ENCODE measurements around the gene TNNT1.

The TNNT1 gene

GRCh38 chr19:55106591-55106990 lies 42.4 kb downstream of the TNNT1 start:
- CTCF ChIA-PET = interaction anchor here (0.9 to 3.6 kb wide), 5 partner anchors 9 to 153 kb away, joined by 3 to 25 read pairs (median 3); no protein-coding TSS in a partner anchor
- no peak for DNase-seq (ENCODE audit: extremely low spot score)
- TF ChIP-seq CTCF (IDR thresholded peaks at IDR 0.05; ENCODE audit: control extremely low read depth, extremely low read depth, low read depth, missing control alignments) = no peak
- POLR2A ChIA-PET = no interaction called here

GRCh38 chr19:55105237-55105636 lies 43.8 kb downstream of the TNNT1 start:
- no peak for DNase-seq (ENCODE audit: extremely low spot score)
- POLR2A ChIA-PET = no interaction called here
- CTCF ChIA-PET = interaction anchor here (3.6 kb wide), 1 partner anchor 16 kb away, joined by 25 read pairs; no protein-coding TSS in a partner anchor
- no peak for TF ChIP-seq CTCF (IDR thresholded peaks at IDR 0.05; ENCODE audit: control extremely low read depth, extremely low read depth, low read depth, missing control alignments)

- no peak for DNase-seq (ENCODE audit: extremely low spot score)
- ChIA-PET POLR2A (no interaction called here), CTCF (no interaction called here)
- no peak for TF ChIP-seq CTCF (IDR thresholded peaks at IDR 0.05; ENCODE audit: control extremely low read depth, extremely low read depth, low read depth, missing control alignments)
These were observed 45.8 kb downstream of the TNNT1 start for GRCh38 chr19:55103190-55103589.

- DNase-seq (ENCODE audit: extremely low spot score) = no peak
- TF ChIP-seq CTCF (IDR thresholded peaks at IDR 0.05; ENCODE audit: control extremely low read depth, extremely low read depth, low read depth, missing control alignments) = no peak
- POLR2A ChIA-PET = no interaction called here
- CTCF ChIA-PET = interaction anchor here (1.0 to 1.3 kb wide), 2 partner anchors 14 to 31 kb away, joined by 3 read pairs; no protein-coding TSS in a partner anchor
These were observed 47.7 kb downstream of the TNNT1 start for GRCh38 chr19:55101261-55101660.

GRCh38 chr19:55099557-55100506 lies 49.2 kb downstream of the TNNT1 start:
- no peak for TF ChIP-seq CTCF (IDR thresholded peaks at IDR 0.05; ENCODE audit: control extremely low read depth, extremely low read depth, low read depth, missing control alignments)
- POLR2A ChIA-PET = no interaction called here
- CTCF ChIA-PET = interaction anchor here (1.2 kb wide), 1 partner anchor 12 kb away, joined by 3 read pairs; no protein-coding TSS in a partner anchor
- no peak for DNase-seq (ENCODE audit: extremely low spot score)

GRCh38 chr19:55098716-55099556 lies 50.1 kb downstream of the TNNT1 start:
- ChIA-PET CTCF (no interaction called here), POLR2A (no interaction called here)
- no peak for DNase-seq (ENCODE audit: extremely low spot score)
- TF ChIP-seq CTCF (IDR thresholded peaks at IDR 0.05; ENCODE audit: control extremely low read depth, extremely low read depth, low read depth, missing control alignments) = peak; percentile 12
